RWPE2 (cell line): Measurements from ENCODE around the gene ABCA2.

ENCODE experiments used
- ATAC-seq: fragments of 200-7000 bp; cut with Tn5 transposase; 3 replicates; pipeline ENCODE4 v1.9.1; 2021; ENCODE audit warnings: low read depth
- DNase-seq: peaks from one replicate; pipeline ENCODE4 v3.0.0-alpha.2; 2020; ENCODE audit warnings: low spot score
- H3K27ac ChIP-seq: fragments of 450-650 bp; 2 replicates; pipeline ENCODE4 v1.5.1; 2017; ENCODE audit warnings: mild to moderate bottlenecking; ENCODE audit not compliant: poor library complexity, severe bottlenecking
- H3K27me3 ChIP-seq: fragments of 250-450 bp; sonication (Bioruptor Pico); 2 replicates; pipeline ENCODE4 v1.5.1; 2021; ENCODE audit warnings: mild to moderate bottlenecking, moderate library complexity; ENCODE audit not compliant: insufficient read depth, poor library complexity, severe bottlenecking
- H3K36me3 ChIP-seq: fragments of 250-450 bp; sonication (Bioruptor Pico); 2 replicates; pipeline ENCODE4 v1.5.1; 2020; ENCODE audit warnings: low read depth, mild to moderate bottlenecking, moderate library complexity
- H3K4me1 ChIP-seq: fragments of 250-450 bp; sonication (Bioruptor Pico); 2 replicates; pipeline ENCODE4 v1.5.1; 2021; ENCODE audit warnings: mild to moderate bottlenecking, moderate library complexity; ENCODE audit not compliant: insufficient read depth, poor library complexity, severe bottlenecking
- H3K4me3 ChIP-seq: fragments of 250-450 bp; sonication (Bioruptor Pico); 2 replicates; pipeline ENCODE4 v1.5.1; 2021; ENCODE audit warnings: mild to moderate bottlenecking, moderate library complexity; ENCODE audit not compliant: severe bottlenecking
- H3K9me3 ChIP-seq: fragments of 250-450 bp; sonication (Bioruptor Pico); 2 replicates; pipeline ENCODE4 v1.5.1; 2021; ENCODE audit warnings: mild to moderate bottlenecking, moderate library complexity; ENCODE audit not compliant: severe bottlenecking
- TF ChIP-seq, protein P1 (sequence below): fragments of 450-650 bp; IDR thresholded peaks from one replicate; pipeline ENCODE4 v1.5.1; 2017; ENCODE audit warnings: mild to moderate bottlenecking, moderate library complexity; ENCODE audit not compliant: poor library complexity, severe bottlenecking

Gene ABCA2

GRCh38 chr9:137016436-137016835, 11.6 kb downstream of the ABCA2 start:
- TF ChIP-seq, protein P1, sequence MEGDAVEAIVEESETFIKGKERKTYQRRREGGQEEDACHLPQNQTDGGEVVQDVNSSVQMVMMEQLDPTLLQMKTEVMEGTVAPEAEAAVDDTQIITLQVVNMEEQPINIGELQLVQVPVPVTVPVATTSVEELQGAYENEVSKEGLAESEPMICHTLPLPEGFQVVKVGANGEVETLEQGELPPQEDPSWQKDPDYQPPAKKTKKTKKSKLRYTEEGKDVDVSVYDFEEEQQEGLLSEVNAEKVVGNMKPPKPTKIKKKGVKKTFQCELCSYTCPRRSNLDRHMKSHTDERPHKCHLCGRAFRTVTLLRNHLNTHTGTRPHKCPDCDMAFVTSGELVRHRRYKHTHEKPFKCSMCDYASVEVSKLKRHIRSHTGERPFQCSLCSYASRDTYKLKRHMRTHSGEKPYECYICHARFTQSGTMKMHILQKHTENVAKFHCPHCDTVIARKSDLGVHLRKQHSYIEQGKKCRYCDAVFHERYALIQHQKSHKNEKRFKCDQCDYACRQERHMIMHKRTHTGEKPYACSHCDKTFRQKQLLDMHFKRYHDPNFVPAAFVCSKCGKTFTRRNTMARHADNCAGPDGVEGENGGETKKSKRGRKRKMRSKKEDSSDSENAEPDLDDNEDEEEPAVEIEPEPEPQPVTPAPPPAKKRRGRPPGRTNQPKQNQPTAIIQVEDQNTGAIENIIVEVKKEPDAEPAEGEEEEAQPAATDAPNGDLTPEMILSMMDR = no peak
- Histone ChIP-seq H3K4me3 (no peak overlapping the region), H3K36me3 (no peaks in the 10 kb centered on the region), H3K4me1 (no peaks in the 10 kb centered on the region), H3K9me3 (no peaks in the 10 kb centered on the region), H3K27me3 (no peaks in the 10 kb centered on the region), H3K27ac (no peak overlapping the region)
- ATAC-seq (no peak), DNase-seq (no peak)

GRCh38 chr9:137015976-137016375, 12.1 kb downstream of the ABCA2 start:
- H3K4me3 ChIP-seq = no peak overlapping the region
- H3K27ac ChIP-seq = no peak overlapping the region
- TF ChIP-seq, protein P1 = no peak
- no peaks in the 10 kb centered on the region for H3K27me3 ChIP-seq
- ATAC-seq = no peak
- H3K36me3 ChIP-seq = no peaks in the 10 kb centered on the region
- no peaks in the 10 kb centered on the region for H3K9me3 ChIP-seq
- DNase-seq = no peak
- H3K4me1 ChIP-seq = no peaks in the 10 kb centered on the region

GRCh38 chr9:137015540-137015930, 12.5 kb downstream of the ABCA2 start:
- Histone ChIP-seq H3K9me3 (no peaks in the 10 kb centered on the region), H3K4me3 (no peak overlapping the region), H3K36me3 (no peaks in the 10 kb centered on the region), H3K27ac (no peak overlapping the region), H3K4me1 (no peaks in the 10 kb centered on the region), H3K27me3 (no peaks in the 10 kb centered on the region)
- TF ChIP-seq, protein P1 = no peak
- ATAC-seq (no peak), DNase-seq (no peak)

DNA sequence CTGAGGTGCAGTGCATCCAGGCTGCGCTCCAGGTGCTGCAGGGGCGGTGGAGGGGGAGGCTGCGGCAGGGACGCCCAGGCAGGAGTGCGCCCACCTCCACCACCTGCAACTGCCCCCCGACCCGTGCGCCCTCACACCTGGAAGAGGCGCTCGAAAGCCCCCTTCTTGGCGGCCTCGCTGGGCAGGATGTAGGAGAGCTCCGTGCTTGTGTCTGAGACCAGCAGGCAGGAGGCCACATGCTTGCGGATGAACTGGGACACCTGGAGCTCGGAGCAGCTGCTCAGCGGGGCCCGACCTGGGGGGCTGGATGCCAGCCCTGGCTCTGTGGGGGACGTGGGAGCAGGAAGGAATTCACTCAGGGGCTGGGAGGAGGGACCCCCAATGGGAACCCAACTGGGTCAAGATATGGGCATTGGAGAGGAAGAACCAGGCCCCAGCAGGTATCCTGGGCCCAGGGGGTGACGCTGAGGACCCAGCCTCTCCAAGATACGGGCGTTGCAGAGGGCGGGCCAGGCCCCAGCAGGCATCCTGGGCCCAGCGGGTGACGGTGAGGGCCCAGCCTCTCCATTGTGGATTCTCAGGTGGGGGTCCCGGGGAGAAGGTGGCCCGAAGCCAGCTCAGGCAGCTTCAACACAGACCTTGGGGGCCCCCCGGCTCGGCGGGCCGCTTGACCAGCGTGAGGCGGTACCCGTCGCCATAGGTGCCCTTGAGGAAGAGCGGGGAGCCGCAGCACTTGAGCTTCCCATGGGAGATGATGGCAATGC, 13.1 kb downstream of the ABCA2 start:
- Histone ChIP-seq H3K27ac (no peak overlapping the region), H3K4me1 (no peaks in the 10 kb centered on the region), H3K4me3 (no peak overlapping the region), H3K27me3 (no peaks in the 10 kb centered on the region), H3K9me3 (no peaks in the 10 kb centered on the region), H3K36me3 (no peaks in the 10 kb centered on the region)
- DNase-seq = no peak
- TF ChIP-seq, protein P1 = no peak
- ATAC-seq = no peak

GRCh38 chr9:137014166-137014565, 13.9 kb downstream of the ABCA2 start:
- ATAC-seq = no peak
- no peaks in the 10 kb centered on the region for H3K4me1 ChIP-seq

More at GRCh38 chr9:137014166-137014565, 13.9 kb downstream of the ABCA2 start:
- Histone ChIP-seq H3K9me3 (no peaks in the 10 kb centered on the region), H3K36me3 (no peaks in the 10 kb centered on the region), H3K27ac (no peak overlapping the region), H3K4me3 (no peak overlapping the region), H3K27me3 (no peaks in the 10 kb centered on the region)
- DNase-seq = no peak
- TF ChIP-seq, protein P1 = no peak
